Stimulated activated CD8-positive, alpha-beta memory T cell treated with anti-CD3 and anti-CD28 coated beads, Interleukin-4, amount 100 ng/mL, for 24 hours (primary cell): ENCODE results near the gene NDUFS6.

Source experiments
- DNase-seq: peaks from one replicate; pipeline ENCODE4 v3.0.0-alpha.2; 2020; ENCODE audit warnings: low read depth

NDUFS6 gene

GRCh38 chr5:1853531-1853930 is 52.3 kb downstream of the NDUFS6 start:
- DNase-seq, result no peak

GRCh38 chr5:1855075-1855474 is 53.9 kb downstream of the NDUFS6 start:
- DNase-seq, result no peak

- no peak for DNase-seq
These were observed 54.4 kb downstream of the NDUFS6 start for GRCh38 chr5:1855596-1855995.

GRCh38 chr5:1856596-1857255 is 55.5 kb downstream of the NDUFS6 start:
- no peak for DNase-seq

GRCh38 chr5:1857256-1857600 is 56.0 kb downstream of the NDUFS6 start:
- no peak for DNase-seq

GRCh38 chr5:1858436-1858835 is 57.2 kb downstream of the NDUFS6 start:
- DNase-seq, result no peak

- DNase-seq, result no peak
These were observed 57.9 kb downstream of the NDUFS6 start for GRCh38 chr5:1859099-1859498.

GRCh38 chr5:1860021-1860610 is 58.9 kb downstream of the NDUFS6 start:
- no peak for DNase-seq

- DNase-seq, result no peak
These were observed 59.7 kb downstream of the NDUFS6 start for GRCh38 chr5:1860949-1861348.

- no peak for DNase-seq
These were observed 63.8 kb downstream of the NDUFS6 start for GRCh38 chr5:1864896-1865440.

- DNase-seq, result no peak
These were observed 64.3 kb downstream of the NDUFS6 start for GRCh38 chr5:1865486-1865885.
